Sigmoid colon (tissue), 4 donors: Measurements from ENCODE around the gene PRSS2.

Experiments used
- POLR2A ChIP-seq, 2 donors: fragments of 450-650 bp; IDR thresholded peaks; one replicate each; pipeline ENCODE4 v1.6.1; 2016; ENCODE audit warnings: antibody characterized with exemption in 2 of 2, mild to moderate bottlenecking in 2 of 2, moderate library complexity in 2 of 2
- POLR2AphosphoS5 ChIP-seq, 4 donors: sonication (generic); formaldehyde crosslinking; IDR thresholded peaks; one replicate each; pipeline ENCODE4 v1.6.1; 2017; ENCODE audit warnings: antibody characterized with exemption in 4 of 4

DNA sequence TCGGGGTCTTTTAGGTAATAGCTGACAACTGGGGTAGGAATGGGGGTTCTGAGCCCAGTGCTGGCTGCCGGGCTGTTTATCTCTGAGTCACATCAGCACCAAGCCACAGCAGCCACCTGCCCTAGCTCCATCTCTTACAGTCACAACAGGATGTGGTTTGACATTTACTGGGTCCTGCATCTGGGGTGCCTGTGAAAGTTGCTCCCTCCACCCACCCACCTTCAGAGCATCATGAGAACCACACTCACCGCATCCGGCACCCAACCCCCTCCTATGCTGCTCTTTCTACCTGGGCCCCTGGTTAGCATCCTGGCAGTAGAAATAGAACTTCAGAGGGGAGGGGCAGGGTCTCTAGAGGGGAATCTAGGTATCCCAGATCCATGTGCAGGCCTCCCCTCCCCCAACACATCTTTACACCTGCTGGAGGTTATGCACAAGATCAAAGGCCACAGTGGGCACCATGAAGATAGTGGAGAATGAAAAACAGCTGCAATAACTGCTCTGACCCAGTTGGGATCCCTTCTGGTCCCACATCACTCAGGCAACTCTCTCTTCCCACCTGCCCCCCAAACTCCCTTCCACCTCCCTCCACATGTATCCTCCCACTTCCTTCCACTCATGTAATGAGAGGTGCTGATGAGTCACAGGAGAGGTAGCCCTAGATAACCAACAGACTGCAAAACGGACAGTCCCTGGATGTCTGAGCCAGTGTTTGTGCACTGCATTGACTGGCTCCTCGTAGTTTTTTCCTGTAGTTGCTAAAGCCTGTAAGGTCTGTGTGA, 38.2 kb downstream of the PRSS2 start:
- TF ChIP-seq POLR2AphosphoS5 (IDR thresholded peaks at IDR 0.05) = no peak
- no peak for TF ChIP-seq POLR2A (IDR thresholded peaks at IDR 0.05)
